GM18507 (cell line): ENCODE data around the gene RANBP17.
A peak's percentile ranks its signal among the peaks of the same experiment; 100 is the strongest.
"Not testable (repeated sequence)": the region's sequence is repeated elsewhere in the genome, so short reads cannot be mapped to it uniquely, and the experiment has no call there.

ENCODE experiments used
- DNase-seq: peaks from one replicate; pipeline ENCODE4 v3.0.0; 2011; ENCODE audit warnings: low read depth; ENCODE audit not compliant: insufficient read length; ENCODE audit errors: extremely low spot score
- FAIRE-seq: peaks from 2 replicates; lab custom pipeline; 2011; peaks lifted over from hg19 to GRCh38; lab: Jason Lieb, UNC

The RANBP17 gene

DNA sequence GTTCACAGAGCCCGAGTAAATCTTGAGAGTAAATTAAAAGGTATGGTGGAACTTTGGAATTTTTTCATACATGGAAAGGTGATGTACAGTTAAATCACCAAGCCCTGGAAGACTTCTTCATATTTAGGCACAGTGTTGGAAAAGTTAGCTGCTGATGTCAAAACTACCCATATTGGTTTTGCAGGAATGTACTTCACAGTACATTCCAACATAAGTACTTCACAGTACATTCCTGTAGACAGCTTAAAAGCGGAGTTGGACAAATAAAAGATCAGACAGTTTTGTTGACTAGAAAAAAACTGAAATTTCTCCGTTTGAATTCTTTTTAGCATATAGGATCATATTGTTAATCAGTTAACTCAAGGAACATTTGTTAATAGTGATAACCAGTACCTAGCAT lies 1.8 kb downstream of the RANBP17 start:
- DNase-seq (no peak), FAIRE-seq (no peak)

DNA sequence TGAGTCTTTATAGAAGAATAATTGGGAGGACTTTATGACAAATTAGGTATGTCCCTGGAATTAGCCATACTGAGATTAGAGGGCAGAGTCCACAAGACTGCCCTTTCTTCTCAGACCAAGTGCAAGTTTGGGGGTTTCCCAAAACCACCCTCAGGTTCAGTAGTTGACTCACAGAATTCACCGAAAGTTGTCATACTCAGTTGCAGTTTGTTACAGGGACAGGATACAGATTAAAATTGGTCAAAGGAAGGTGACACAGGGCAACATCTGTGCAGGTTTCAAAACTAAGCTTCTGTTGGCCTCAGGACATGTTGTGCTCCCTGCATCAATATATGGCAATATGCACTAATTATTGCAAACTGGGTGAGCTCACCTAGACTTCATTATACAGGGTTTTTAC lies 3.8 kb downstream of the RANBP17 start:
- FAIRE-seq, result peak; percentile 81
- peak; percentile 15 for DNase-seq

DNA sequence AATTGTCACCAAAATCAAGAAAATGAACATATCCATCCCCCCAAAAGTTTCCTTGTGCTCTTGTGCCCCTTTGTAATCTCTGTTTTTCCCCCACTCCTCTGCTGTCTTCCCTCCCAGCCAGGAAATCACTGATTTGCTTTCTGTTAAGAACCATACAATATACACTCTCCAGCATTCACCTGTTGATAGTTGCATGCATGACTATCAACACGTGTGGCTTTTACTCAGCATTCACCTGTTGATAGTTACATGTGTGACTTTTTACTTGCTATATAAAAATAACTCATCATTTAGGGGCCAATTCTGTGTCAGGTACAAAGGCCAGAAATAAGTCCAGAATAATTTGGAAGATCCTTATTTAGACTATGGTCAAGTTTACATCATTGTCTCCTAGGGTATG lies 6.0 kb downstream of the RANBP17 start:
- no peak for DNase-seq
- FAIRE-seq, result no peak

GRCh38 chr5:170870390-170870789 lies 8.6 kb downstream of the RANBP17 start:
- not testable (repeated sequence) for DNase-seq, FAIRE-seq

DNA sequence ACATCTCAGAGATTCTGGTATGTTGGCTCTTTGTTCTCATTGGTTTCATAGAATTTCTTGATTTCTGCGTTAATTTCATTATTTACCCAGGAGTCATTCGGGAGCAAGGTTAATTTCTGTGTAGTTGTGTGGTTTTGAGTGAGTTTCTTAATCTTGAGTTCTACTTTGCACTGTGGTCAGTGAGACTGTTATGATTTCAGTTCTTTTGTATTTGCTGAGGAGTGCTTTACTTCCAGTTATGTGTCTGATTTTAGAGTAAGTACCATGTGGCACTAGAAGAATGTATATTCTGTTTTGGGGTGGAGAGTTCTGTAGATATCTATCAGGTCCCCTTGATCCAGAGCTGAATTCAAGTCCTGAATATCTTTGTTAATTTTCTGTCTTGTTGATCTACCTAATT lies 12.2 kb downstream of the RANBP17 start:
- no peak for FAIRE-seq
- no peak for DNase-seq

GRCh38 chr5:170875811-170876210 lies 14.0 kb downstream of the RANBP17 start:
- FAIRE-seq (no peak), DNase-seq (no peak)

GRCh38 chr5:170880084-170880483 lies 18.3 kb downstream of the RANBP17 start:
- FAIRE-seq (no peak), DNase-seq (no peak)

- FAIRE-seq, result no peak
Measured at GRCh38 chr5:170882345-170882744, 20.5 kb downstream of the RANBP17 start.

GRCh38 chr5:170885256-170885655 lies 23.4 kb downstream of the RANBP17 start:
- no peak for DNase-seq
- FAIRE-seq, result peak; percentile 26

More at GRCh38 chr5:170882345-170882744, 20.5 kb downstream of the RANBP17 start:
- no peak for DNase-seq

GRCh38 chr5:170885809-170886208 lies 24.0 kb downstream of the RANBP17 start:
- DNase-seq (no peak), FAIRE-seq (no peak)

DNA sequence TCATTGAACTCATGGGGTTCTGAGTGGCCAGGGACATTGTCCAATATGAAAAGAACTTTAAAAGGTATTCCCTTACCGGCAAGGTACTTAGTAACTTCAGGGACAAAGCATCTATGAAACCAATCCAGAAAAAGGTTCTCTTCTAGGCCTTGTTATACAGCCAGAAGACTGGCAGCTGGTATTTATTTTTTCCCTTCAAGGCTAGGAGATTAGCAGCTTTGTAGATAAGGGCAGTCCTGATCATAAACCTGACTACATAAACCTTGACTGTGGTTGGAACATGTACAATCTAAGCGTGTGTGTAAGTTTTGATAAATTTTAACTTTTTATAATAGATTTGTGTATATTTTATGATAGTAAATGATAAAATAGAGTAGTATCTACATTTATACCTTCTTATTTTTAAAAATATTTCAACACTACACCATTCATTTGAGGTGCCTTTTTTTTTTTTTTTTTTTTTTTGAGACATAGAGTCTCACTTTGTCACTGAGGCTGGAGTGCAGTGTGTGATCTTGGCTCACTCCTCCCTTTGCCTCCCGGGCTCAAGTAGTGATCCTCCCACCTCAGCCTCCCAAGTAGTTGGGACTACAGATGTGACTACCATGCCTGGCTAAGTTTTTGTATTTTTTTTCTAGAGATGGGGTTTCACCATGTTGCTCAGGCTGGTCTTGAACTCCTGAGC lies 24.5 kb downstream of the RANBP17 start:
- DNase-seq (no peak), FAIRE-seq (no peak)

GRCh38 chr5:170892196-170892595 lies 30.4 kb downstream of the RANBP17 start:
- FAIRE-seq, result no peak
- no peak for DNase-seq

- FAIRE-seq, result no peak
- DNase-seq, result no peak
Measured at GRCh38 chr5:170894665-170895064, 32.8 kb downstream of the RANBP17 start.

- FAIRE-seq (no peak), DNase-seq (no peak)
Measured at GRCh38 chr5:170896779-170897178, 35.0 kb downstream of the RANBP17 start.

GRCh38 chr5:170903075-170903474 lies 41.3 kb downstream of the RANBP17 start:
- FAIRE-seq (no peak), DNase-seq (no peak)

DNA sequence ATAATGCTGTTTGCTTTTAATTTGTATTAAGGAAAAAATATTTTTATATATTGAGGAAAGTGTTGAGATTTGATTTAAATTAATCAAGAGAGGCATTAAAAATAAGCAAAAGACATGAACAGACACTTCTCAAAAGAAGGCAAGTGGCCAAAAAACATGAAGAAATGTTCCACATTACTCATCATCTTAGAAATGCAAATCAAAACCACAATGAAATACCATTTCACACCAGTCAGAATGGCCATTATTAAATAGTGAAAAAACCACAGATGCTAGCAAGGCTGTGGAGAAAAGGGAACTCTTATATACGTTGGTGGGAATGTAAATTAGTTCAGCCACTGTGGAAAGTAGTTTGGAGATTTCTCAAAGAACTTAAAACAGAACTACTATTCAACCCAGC lies 45.9 kb downstream of the RANBP17 start:
- DNase-seq, result no peak
- FAIRE-seq, result peak; percentile 26

DNA sequence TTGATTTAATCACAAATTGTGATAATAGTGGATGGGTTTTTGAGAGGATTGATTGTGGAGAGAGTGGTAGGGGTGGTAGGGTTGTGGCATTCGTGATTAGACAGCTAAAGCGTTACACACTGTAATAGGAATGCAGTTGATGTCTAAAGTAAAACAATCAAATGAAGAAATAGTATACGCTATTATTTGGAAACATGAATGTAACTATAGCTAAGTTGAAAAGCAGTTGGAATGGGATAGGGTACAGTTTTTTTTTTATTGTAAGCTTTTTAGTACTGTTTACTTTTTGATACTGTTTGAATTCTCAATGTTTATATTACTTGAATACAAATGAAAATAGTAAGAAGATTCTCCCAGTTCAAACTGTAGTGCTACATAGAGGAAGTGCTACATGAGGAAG lies 51.8 kb downstream of the RANBP17 start:
- DNase-seq (no peak), FAIRE-seq (no peak)

- FAIRE-seq, result no peak
- DNase-seq, result no peak
Measured at GRCh38 chr5:170917113-170917512, 55.3 kb downstream of the RANBP17 start.

GRCh38 chr5:170920196-170920595 lies 58.4 kb downstream of the RANBP17 start:
- FAIRE-seq (no peak), DNase-seq (no peak)

DNA sequence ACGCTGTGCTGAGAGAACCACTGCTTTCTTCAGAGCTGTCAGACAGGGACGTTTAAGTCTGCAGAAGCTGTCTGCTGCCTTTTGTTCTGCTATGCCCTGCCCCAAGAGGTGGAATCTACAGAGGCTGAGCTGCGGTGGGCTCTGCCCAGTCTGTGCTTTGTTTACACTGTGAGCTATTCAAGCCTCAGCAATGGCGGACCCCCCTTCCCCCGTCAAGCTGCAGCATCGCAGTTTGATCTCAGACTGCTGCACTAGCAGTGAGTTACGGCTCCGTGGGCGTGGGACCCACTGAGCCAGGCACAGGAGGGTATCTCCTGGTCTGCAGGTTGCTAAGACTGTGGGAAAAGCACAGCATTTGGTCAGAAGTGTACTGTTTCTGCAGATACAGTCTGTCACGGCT lies 60.5 kb downstream of the RANBP17 start:
- DNase-seq, FAIRE-seq: not testable (repeated sequence)

- FAIRE-seq, result no peak
- DNase-seq, result no peak
Measured at GRCh38 chr5:170923910-170924620, 62.2 kb downstream of the RANBP17 start.
